Stomach (tissue), 9 donors: ENCODE results near the gene IGFN1. TPM values are rescaled to one million over a fixed set of nuclear protein-coding genes. Genes with fewer than 3 reads are reported as not detected.

Experiments
- DNase-seq, 2 donors: peaks; one replicate each; pipeline versions ENCODE4 v3.0.0 to v3.0.0-alpha.2; 2013 to 2019
- H3K27ac ChIP-seq, 5 donors: fragments of 200-600 bp in 4 of 5; sonication (generic) in 4 of 5; one replicate each; pipeline ENCODE4 v1.5.1; 2013 to 2019; ENCODE audit warnings: mild to moderate bottlenecking in 1 of 5, moderate library complexity in 1 of 5
- H3K27me3 ChIP-seq, 3 donors: fragments of 200-600 bp; sonication (generic); one replicate each; pipeline ENCODE4 v1.5.1; 2017 to 2019; ENCODE audit warnings: mixed run types in 1 of 3
- H3K36me3 ChIP-seq, 4 donors: fragments of 200-600 bp; sonication (generic); 1 replicate in 3 of 4; 2 replicates in 1 of 4; pipeline ENCODE4 v1.5.1; 2016 to 2019
- H3K4me1 ChIP-seq, 4 donors: fragments of 200-600 bp; sonication (generic); one replicate each; pipeline ENCODE4 v1.5.1; 2016 to 2019
- H3K4me3 ChIP-seq, 4 donors: fragments of 200-600 bp; sonication (generic) in 3 of 4; one replicate each; pipeline ENCODE4 v1.5.1; 2016 to 2019; ENCODE audit warnings: mild to moderate bottlenecking in 1 of 4
- H3K9me3 ChIP-seq, 4 donors: fragments of 200-600 bp; sonication (generic); one replicate each; pipeline ENCODE4 v1.5.1; 2016 to 2019
- EP300 ChIP-seq: sonication (generic); formaldehyde crosslinking; IDR thresholded peaks from one replicate; pipeline ENCODE4 v1.6.1; 2017; ENCODE audit warnings: antibody characterized with exemption
- POLR2A ChIP-seq, 4 donors: fragments of 450-650 bp; IDR thresholded peaks; one replicate each; pipeline ENCODE4 v1.6.1; 2016; ENCODE audit warnings: antibody characterized with exemption in 4 of 4, control low read depth in 2 of 4, mild to moderate bottlenecking in 1 of 4, moderate library complexity in 1 of 4
- POLR2AphosphoS5 ChIP-seq, 3 donors: sonication (generic); formaldehyde crosslinking; IDR thresholded peaks; one replicate each; pipeline ENCODE4 v1.6.1; 2016; ENCODE audit warnings: antibody characterized with exemption in 3 of 3
- WGBS, 5 donors: extraction: QIAGEN DNeasy Blood & Tissue Kit in 3 of 5; methylation state at CpG; one replicate each; pipeline versions ENCODE4 v1.1.5 to v1.1.7; 2013 to 2018; 5-methylcytosine and 5-hydroxymethylcytosine counted together
- intact Hi-C: fragments of 100-400 bp; cut with DNase I; formaldehyde crosslinking; loops from one replicate; pipeline ENCODE4 v1.15.1; 2023; ENCODE audit warnings: low total_unique reads
- polyA plus RNA-seq, 3 donors: library from polyadenylated mRNA; stranded (reverse); fragments of 200-250 nt; gene quantifications; one replicate each; pipeline ENCODE4 v1.2.3, GENCODE V29; 2013
- total RNA-seq, 5 donors: library from RNA; depleted of rRNA; stranded (reverse); fragments of >200 nt; gene quantifications; one replicate each; pipeline versions ENCODE4 v1.1.0 to v1.2.3, GENCODE V29; 2014 to 2016
- TF ChIP-seq, protein P1 (sequence below), 7 experiments: fragments of 450-650 bp in 4 of 7; fragments of 200-600 bp in 3 of 7; sonication (generic) in 3 of 7; IDR thresholded peaks; one replicate each; pipeline ENCODE4 v1.5.1; 2016 to 2019; ENCODE audit warnings: antibody characterized with exemption in 7 of 7, control low read depth in 2 of 7, mild to moderate bottlenecking in 1 of 7
- donor health status: healthy with polysubstance abuse.
- donor health status: Bipolar disorder and iron deficiency.
- donor health status: healthy.

The IGFN1 gene
- total and polyA plus RNA-seq, 8 donors: under 0.01 to 0.55 (median 0.05) TPM; not detected in 3

DNA sequence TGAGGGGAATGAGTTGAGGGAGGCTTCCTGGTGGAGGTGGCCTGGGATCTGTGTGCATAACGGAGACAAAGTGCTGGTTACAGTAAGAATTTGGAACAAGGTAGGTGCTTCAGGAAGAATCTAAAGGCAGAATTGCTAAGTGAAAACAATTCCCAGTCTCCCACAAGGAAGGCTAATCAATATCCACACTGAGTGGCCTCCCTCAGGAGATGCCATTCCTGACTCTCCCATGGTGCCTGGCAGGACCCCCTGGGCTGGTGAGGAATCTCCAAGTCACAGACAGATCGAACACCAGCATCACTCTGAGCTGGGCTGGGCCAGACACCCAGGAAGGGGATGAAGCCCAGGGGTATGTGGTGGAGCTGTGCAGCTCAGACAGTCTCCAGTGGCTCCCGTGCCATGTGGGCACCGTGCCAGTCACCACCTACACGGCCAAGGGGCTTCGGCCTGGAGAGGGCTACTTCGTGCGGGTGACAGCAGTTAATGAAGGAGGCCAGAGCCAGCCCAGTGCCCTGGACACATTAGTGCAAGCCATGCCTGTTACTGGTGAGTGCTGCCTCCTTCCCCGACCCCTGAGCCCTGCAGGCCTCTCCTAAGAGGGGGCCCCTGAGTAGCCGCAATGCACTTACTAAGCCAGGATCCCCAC, 30.7 kb downstream of the IGFN1 start:
- WGBS, 5 donors: 84 to 92% (median 86%) methylated on average over 4 to 10 of the region's 10 CpGs
- intact Hi-C loops: loop anchor here (10.0 kb wide), 1 partner anchor 247 kb away; no protein-coding TSS in a partner anchor
- Histone ChIP-seq H3K27ac (no peak overlapping the region), H3K4me1 (no peaks in the 10 kb centered on the region), H3K4me3 (no peak overlapping the region), H3K27me3 (peaks cover 0 to 2% (median 0%) of the 10 kb centered on the region in 3 donors), H3K9me3 (no peaks in the 10 kb centered on the region), H3K36me3 (no peaks in the 10 kb centered on the region)
- no peak for DNase-seq
- TF ChIP-seq EP300: no peak
- TF ChIP-seq, protein P1, sequence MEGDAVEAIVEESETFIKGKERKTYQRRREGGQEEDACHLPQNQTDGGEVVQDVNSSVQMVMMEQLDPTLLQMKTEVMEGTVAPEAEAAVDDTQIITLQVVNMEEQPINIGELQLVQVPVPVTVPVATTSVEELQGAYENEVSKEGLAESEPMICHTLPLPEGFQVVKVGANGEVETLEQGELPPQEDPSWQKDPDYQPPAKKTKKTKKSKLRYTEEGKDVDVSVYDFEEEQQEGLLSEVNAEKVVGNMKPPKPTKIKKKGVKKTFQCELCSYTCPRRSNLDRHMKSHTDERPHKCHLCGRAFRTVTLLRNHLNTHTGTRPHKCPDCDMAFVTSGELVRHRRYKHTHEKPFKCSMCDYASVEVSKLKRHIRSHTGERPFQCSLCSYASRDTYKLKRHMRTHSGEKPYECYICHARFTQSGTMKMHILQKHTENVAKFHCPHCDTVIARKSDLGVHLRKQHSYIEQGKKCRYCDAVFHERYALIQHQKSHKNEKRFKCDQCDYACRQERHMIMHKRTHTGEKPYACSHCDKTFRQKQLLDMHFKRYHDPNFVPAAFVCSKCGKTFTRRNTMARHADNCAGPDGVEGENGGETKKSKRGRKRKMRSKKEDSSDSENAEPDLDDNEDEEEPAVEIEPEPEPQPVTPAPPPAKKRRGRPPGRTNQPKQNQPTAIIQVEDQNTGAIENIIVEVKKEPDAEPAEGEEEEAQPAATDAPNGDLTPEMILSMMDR (IDR thresholded peaks at IDR 0.05): no peak
- no peak for TF ChIP-seq POLR2A (IDR thresholded peaks at IDR 0.05)

DNA sequence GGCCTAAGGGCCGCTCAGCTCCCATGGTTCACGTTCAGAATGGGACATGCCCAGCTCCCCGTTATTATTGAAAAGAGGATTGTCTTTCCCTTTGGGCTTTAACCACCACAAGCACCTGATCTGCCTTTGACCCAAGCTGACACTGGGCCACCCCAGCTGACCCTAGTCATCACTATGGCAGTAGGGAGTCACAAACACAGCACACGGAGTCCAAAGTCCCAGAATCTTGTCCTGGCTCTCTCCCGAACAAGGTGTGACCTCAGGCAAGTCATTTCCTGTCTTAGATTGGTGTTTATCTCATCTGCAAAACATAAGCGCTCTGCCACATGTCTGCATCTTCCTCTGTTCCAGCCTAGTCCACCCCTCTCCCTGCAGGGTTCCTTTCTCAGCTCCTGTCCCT, 31.5 kb downstream of the IGFN1 start:
- peaks cover 0 to 4% (median 0%) of the 10 kb centered on the region in 3 donors for H3K27me3 ChIP-seq
- no peak overlapping the region for H3K27ac ChIP-seq
- intact Hi-C loops: loop anchor here (10.0 kb wide), 1 partner anchor 247 kb away; no protein-coding TSS in a partner anchor
- TF ChIP-seq POLR2A (IDR thresholded peaks at IDR 0.05): no peak
- TF ChIP-seq, protein P1 (IDR thresholded peaks at IDR 0.05): no peak
- no peak for TF ChIP-seq POLR2AphosphoS5 (IDR thresholded peaks at IDR 0.05)
- TF ChIP-seq EP300: no peak
- no peak overlapping the region for H3K4me3 ChIP-seq
- WGBS, 5 donors: 82 to 85% (median 84%) methylated on average over 6 of the region's 6 CpGs
- no peaks in the 10 kb centered on the region for H3K4me1 ChIP-seq
- H3K36me3 ChIP-seq: no peaks in the 10 kb centered on the region
- DNase-seq: no peak
- H3K9me3 ChIP-seq: no peaks in the 10 kb centered on the region

DNA sequence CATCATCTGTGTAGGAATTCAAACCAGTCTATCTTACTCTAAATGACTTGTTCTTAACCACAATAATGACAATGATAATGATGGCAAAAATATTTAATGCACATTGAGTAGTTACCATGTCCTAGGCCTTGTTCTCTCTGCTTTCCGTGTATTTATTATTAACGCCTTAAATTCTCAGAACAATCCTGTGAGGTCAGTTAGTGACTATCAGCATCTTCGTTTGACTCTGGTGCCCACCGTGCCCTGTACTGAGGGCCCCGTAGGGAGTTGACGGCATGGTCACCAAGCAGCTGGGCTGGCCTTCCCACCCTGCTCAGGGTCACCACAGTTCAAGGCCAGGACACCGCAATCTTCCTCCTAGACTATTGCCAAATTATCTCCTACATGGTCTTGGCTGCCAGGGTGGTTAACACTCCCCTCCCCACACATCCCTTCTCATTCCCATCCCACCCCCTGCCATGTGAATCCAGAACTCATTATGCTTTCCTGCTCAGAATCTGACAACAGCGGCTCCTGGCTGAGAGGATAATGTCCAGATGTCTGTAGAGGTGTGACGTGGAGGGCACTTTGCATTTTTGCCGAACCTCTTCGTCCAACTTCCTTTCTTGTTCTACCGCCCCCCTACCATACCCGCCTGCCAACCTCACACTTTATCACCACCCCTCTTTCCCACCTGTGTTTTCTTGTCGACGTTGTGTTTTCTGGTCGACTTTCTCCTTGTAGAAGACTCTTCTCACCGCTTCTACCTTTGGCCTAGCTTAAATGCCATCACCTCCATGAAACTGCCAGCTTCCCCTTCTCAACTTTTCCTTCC, 33.4 kb downstream of the IGFN1 start:
- Histone ChIP-seq H3K27ac (no peak overlapping the region), H3K4me3 (no peak overlapping the region), H3K9me3 (no peaks in the 10 kb centered on the region), H3K27me3 (peaks cover 0 to 13% (median 0%) of the 10 kb centered on the region in 3 donors), H3K36me3 (no peaks in the 10 kb centered on the region), H3K4me1 (no peaks in the 10 kb centered on the region)
- no peak for DNase-seq
- 85 to 92% (median 88%) methylated on average over 16 to 17 of the region's 17 CpGs for WGBS, 5 donors
- intact Hi-C loops: loop anchor here (10.0 kb wide), 1 partner anchor 249 kb away; no protein-coding TSS in a partner anchor
- TF ChIP-seq, protein P1 (IDR thresholded peaks at IDR 0.05): no peak
- no peak for TF ChIP-seq POLR2A (IDR thresholded peaks at IDR 0.05)
- no peak for TF ChIP-seq POLR2AphosphoS5 (IDR thresholded peaks at IDR 0.05)
- no peak for TF ChIP-seq EP300

DNA sequence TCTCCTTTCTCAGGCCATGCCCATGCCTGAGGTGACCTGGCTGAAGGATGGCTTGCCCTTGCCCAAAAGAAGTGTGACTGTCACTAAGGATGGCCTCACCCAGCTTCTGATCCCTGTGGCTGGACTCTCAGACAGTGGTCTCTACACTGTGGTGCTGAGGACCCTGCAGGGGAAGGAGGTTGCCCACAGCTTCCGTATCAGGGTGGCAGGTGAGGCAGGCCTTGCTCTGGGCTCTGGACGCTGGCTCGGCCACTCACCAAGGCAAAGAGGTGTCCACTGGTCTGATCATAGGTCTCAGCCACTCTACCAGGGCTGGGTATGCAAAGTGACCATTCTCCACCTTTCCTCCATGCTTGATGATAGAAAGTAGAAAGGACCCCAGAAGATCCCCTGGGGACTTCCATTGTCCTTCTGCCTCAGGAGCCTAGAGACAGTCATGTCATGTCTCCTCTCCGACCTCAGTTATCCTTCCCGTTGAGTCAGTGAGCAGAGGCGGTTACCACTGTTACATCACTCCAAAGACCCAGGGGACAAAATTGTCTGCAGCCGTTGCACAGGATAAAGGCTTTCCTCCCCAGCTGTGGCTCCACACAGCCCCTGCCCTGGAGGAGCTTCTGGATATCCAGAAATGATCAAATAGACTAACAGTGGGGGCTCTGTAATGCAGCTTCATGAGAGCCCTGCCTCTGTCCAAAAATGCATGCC, 34.2 kb downstream of the IGFN1 start:
- intact Hi-C loops: loop anchor here (10.0 kb wide), 1 partner anchor 250 kb away; no protein-coding TSS in a partner anchor
- Histone ChIP-seq H3K9me3 (no peaks in the 10 kb centered on the region), H3K4me3 (no peak overlapping the region), H3K27me3 (peaks cover 0 to 13% (median 0%) of the 10 kb centered on the region in 3 donors), H3K27ac (no peak overlapping the region), H3K36me3 (no peaks in the 10 kb centered on the region), H3K4me1 (no peaks in the 10 kb centered on the region)
- no peak for DNase-seq
- TF ChIP-seq, protein P1 (IDR thresholded peaks at IDR 0.05): no peak
- TF ChIP-seq POLR2A (IDR thresholded peaks at IDR 0.05) (no peak), EP300 (no peak), POLR2AphosphoS5 (IDR thresholded peaks at IDR 0.05) (no peak)
- WGBS, 5 donors: 67 to 77% (median 74%) methylated on average over 6 to 7 of the region's 7 CpGs
